ENCODE results near the gene JUNB.
"Not testable (repeated sequence)": the region's sequence is repeated elsewhere in the genome, so short reads cannot be mapped to it uniquely, and the experiment has no call there.

The JUNB gene

GRCh38 chr19:12789904-12790619, 1.2 kb upstream of the JUNB start:
- DNase-seq, result peak; percentile 97

DNA sequence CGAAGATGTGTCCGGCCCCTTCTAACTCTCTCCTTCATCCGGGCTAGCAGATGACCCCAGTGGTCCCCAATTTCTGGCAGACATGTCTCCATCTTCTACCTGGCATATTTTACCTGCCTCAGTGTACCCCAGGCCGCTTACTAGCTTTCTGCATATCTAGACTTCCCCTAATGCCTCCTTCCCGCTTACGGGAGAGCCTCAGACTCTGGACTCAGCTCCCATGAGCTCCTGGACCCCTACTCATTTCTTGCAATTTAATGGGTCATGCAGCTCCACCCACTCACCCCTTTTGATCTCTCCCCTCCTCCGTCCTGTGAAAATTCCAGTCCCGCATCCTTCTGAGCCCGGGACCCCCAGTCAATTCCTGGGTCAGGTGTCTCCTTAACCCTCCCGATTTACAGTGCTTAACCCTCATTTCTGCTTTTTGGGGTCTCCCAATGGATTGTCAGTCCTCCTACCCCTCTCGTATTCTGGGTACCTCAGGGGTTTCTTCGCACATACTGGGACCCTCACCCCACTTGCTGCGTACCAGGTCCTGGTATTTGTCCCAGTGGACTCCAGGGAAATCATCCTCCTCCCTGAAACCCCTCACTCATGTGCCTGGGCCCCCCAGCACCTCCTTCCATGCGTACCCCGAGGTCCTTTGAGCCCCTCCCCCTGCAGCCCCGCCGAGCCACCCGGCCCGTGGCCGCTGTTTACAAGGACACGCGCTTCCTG, 500 bp upstream of the JUNB start:
- DNase-seq, result no peak

DNA sequence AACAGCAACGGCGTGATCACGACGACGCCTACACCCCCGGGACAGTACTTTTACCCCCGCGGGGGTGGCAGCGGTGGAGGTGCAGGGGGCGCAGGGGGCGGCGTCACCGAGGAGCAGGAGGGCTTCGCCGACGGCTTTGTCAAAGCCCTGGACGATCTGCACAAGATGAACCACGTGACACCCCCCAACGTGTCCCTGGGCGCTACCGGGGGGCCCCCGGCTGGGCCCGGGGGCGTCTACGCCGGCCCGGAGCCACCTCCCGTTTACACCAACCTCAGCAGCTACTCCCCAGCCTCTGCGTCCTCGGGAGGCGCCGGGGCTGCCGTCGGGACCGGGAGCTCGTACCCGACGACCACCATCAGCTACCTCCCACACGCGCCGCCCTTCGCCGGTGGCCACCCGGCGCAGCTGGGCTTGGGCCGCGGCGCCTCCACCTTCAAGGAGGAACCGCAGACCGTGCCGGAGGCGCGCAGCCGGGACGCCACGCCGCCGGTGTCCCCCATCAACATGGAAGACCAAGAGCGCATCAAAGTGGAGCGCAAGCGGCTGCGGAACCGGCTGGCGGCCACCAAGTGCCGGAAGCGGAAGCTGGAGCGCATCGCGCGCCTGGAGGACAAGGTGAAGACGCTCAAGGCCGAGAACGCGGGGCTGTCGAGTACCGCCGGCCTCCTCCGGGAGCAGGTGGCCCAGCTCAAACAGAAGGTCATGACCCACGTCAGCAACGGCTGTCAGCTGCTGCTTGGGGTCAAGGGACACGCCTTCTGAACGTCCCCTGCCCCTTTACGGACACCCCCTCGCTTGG, 966 bp downstream of the JUNB start:
- peak; percentile 77 for DNase-seq

- DNase-seq, result no peak
Observed at GRCh38 chr19:12792853-12793289, 1.6 kb downstream of the JUNB start.

DNA sequence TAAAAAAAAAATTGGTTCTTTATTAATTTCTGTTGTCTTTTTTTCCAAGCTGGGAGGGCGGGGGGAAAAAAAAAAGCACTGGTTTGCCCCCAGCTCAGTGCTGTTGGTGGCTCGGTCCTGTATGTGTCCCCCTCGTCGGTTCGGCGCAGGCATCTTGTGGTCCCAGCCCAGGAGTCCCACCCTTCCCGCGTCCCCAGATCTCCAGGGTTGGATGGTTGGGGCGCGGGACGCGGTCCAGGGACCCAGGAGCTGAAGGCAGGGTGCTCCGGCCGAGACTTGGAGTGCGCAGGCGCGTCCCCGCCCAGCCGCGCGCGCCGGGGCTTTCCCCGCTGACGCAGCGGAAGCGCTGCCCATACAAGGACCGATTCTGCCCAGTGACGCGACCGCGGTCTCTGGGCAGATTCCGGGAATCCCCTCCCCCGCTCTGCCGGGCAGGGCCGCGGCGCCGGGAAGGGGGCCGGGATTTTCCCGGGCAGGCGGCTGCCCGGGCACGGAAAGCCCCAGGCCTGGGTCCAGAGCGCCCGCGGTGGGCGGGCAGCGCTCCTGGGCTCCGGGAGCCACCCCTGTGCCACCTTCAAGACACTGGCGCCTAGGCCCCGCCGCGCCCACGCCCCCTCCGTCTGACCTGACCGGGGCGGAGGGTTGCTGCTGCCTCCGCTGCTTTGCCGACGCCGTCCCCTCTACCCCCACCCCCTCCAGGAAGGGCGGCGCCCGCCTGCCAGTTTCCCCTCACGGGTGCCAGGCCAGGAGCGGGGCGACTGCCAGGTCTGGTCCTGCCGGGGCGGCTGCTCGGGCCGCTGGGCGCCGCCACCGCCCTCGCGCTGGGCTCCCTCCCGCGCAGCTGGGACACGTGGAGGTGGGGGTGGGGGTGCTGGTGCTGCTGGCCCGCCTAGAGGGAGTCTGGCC, 2.3 kb downstream of the JUNB start:
- DNase-seq, result peak; percentile 95

GRCh38 chr19:12794196-12794941, 3.1 kb downstream of the JUNB start:
- no peak for DNase-seq

DNA sequence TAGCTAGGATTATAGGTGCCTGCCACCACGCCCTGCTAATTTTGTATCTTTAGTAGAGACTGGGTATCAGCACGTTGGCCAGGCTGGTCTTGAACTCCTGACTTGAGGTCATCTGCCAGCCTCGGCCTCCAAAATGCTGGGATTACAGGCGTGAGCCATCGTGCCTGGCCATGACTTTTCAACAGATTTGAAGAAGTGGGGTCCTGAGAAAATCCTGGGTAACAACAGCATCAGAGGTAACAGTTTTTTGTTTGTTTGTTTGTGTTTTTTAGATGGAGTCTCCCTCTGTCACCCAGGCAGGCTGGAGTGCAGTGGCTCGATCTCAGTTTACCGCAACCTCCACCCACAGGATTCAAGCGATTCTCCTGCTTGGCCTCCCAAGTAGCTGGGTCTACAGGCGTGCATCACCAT, 3.7 kb downstream of the JUNB start:
- no peak for DNase-seq

DNA sequence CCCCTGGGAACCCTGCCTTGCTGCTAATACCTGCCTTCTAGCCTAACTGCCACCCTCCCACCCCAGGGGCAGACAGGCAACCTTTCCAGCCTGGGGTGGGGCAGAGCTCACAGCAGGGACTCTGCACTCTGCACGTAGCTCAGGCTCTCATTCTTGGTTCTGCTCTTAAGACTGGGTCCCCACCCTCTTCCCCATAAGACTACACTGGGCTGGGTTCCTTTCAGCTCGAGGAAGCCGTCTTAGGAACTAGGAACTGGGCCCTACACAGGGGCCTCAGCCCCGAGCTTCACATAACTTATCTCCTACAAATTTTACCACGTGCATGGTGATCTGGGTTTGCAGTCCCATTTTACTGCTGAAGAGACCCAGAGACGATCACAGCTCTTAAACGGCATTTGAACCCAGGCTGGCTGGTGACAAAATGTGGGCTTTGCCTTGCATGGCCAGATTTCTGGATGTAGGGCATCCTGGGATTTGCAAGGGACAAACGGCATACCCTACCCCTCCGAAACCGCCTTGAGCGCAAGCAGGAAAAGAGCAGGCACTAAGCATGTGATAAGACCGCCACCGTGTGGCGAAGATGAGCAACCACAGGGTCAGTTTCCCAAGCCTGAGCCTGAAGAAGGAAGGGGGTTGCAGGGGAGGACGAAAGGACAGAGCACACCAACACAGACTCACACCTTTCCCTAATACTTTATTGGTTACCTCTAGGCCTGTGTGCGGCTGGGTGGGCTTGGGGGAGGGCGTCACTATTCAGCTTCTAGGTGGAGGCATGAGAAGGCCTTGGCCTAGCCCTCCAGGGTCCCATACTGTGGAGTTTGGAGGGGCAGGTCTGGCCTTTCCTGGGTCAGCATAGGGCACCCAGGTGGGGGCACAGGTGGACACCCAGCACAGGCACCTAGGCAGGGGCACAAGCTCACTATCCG, 5.1 kb downstream of the JUNB start:
- peak; percentile 62 for DNase-seq

DNA sequence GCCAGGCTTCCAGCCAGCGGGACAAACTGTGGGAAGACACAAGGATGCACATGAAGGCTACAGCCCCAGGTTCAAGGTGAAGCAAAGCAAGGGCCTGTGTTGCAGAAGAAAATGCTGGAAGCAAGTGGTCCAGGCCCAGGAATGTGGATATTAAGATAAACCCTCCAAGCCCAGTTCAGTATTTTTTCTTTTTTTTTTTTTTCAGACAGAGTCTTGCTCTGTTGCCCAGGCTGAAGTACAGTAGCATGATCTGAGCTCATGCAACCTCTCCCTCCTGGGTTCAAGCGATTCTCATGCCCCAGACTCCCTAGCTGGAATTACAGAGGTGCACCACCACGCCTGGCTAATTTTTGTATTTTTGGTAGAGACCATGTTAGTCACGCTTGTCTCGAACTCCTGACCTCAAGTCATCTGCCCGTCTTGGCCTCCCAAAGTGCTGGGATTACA, 5.9 kb downstream of the JUNB start:
- DNase-seq, result no peak

DNA sequence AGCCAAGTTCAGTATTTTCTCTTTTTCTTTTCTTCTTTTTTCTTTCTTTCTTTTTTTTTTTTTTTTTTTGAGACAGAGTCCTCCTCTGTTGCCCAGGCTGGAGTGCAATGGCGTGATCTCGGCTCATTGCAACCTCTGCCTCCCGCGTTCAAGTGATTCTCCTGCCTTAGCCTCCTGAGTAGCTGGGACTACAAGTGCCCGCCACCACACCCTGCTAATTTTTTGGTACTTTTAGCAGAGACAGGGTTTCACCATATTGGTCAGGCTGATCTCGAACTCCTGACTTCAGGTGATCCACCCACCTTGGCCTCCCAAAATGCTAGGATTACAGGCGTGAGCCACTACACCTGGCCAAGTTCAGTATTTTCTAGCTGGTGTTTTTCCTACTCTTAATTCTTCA, 6.3 kb downstream of the JUNB start:
- DNase-seq, result not testable (repeated sequence)

- DNase-seq, result no peak
Observed at GRCh38 chr19:12799742-12800465, 8.6 kb downstream of the JUNB start.

DNA sequence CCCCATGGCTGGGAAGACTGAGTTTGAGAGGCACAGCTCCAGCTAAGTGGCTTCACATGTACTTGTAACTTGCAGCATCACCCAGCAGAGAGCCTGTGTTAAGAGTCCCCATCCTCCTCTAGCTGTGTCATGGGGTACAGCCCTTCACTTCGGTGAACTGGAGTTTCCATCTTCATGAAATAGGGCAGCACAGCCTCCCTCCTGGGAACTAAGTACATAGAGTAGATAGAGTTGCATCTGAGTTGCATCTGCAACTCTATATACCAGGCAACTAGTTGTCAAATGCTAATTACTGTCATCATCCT, 9.1 kb downstream of the JUNB start:
- DNase-seq, result no peak

DNA sequence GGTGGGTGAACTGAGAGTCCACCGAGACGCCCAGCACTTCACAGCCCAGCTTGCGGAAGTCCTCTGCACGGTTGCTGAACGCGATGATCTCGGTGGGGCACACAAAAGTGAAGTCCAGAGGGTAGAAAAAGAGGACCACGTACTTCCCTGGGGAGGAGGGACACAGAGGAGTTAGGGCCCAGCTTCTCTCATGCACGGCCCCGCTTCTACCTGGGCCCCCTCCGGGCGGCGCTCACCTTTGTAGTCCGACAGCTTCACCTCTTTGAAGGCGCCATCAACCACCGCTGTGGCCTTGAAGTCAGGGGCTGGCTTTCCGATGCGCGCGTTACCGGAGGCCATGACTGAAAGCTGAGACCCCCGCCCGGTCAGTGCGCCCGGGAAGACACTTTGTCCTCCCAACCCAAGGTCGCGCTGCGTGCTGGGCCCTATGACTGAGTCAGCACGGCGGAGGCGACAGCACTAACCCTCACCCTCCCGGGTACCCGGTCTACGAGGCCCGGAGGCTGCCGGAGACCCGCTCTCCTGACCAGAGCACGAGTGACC, 9.7 kb downstream of the JUNB start:
- no peak for DNase-seq

DNA sequence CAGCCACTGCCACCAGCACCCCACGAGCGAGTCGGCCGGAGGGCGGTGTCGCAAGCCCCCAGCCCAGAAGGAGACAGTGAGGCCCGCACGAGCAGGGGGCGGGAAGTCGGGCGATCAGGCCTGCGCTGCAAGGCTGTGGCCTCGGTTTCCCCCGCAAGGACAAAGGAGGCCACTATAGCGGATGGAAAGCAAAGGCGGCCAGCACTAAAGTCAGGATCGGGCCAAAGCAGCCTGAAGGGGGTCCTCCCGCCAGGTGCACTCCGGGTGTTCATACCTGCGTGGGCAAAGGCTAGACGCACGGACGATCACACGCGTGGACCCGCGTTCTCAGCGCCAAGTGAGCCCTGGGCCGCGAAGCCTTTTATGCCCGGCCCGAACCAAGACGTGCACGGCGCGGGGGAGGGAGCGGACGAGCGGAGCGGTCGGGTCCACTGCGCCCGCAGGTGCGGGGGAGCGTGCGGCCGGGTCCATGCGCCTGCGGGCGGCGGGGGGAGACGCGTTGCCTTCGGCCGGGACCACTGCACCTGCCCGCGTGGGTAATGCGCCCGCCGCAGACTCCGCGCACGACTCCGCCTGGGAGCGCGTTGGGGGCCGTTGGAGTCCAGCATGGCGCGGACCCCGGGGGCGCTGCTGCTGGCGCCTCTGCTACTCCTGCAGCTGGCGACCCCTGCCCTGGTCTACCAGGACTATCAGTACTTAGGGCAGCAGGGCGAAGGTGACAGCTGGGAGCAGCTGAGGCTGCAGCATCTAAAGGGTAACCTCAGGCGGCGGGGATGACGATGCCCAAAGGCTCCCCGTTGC, 10.4 kb downstream of the JUNB start, which contains the start of the genes PRDX2 and THSD8:
TSS of gene PRDX2 (minus strand) at position 335 of the 801 bp plus-strand sequence. CDS start 539 bp downstream, outside the sequence.
TSS of gene THSD8 (plus strand) at position 604 of the 801 bp plus-strand sequence. CDS start at position 607, 3 bp downstream.
- no peak for DNase-seq

- no peak for DNase-seq
Observed at GRCh38 chr19:12802267-12803106, 11.2 kb downstream of the JUNB start.

DNA sequence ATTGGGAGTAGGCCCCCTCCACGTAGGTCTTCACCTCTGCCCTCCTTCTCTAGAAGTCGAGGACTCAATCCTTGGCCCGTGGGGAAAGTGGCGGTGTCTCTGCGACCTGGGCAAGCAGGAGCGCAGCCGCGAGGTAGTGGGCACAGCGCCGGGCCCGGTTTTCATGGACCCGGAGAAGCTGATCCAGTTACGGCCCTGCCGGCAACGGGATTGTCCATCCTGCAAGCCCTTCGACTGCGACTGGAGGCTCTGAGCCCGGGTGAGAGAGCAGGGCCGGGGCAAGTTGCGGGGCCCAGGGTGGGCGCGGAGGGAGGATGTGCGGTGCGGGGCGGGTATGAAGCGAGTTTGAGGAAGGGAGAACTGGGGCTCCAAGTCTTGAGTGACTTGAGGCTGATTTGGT, 12.8 kb downstream of the JUNB start:
- DNase-seq, result no peak

DNA sequence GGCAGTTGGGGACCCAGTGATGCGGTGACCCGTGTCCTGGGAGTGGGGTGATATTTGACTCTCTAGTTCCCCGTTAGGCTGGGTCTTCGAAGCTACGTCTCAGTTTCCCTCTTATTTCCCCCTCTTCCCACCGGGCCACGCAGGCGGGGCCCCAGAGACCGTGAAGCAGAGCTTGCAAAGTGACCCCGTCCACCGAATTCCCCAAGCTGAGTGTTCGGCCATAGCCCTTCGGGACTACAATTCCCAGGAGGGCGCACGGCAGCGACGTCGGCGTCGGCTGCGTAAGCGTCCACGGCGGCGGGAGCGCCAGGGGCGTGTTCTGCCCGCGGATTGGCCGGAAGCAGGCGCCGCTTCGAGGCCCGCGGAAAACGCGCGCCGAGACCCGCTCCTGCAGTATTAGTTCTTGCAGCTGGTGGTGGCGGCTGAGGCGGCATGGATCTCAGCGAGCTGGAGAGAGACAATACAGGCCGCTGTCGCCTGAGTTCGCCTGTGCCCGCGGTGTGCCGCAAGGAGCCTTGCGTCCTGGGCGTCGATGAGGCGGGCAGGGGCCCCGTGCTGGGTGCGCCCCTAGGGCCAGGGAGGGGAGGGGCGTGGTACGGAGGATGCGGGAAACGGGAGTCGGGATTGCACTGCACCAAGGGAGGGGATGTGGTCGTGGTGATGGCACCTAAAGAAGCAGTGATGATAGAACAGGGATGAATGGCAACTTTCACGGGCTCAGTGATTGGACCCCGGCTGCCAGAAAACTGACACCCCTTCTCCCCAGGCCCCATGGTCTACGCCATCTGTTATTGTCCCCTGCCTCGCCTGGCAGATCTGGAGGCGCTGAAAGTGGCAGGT, 15.2 kb downstream of the JUNB start, which contains the start of gene RNASEH2A:
TSS of gene RNASEH2A (plus strand) at position 343 of the 840 bp plus-strand sequence. CDS start at position 433, 90 bp downstream.
- peak; percentile 78 for DNase-seq

Measured in NK-92 treated with Interleukin-12 subunit alpha and Interleukin-12 subunit beta, amount 100 ng/mL, for 24 hours (cell line).